HG03095 (cell line): ENCODE results near the gene CRYAA.
A peak's percentile ranks its signal among the peaks of the same experiment; 100 is the strongest.
"Not testable (repeated sequence)": the region's sequence is repeated elsewhere in the genome, so short reads cannot be mapped to it uniquely, and the experiment has no call there.

Experiments used
- ATAC-seq: cut with Tn5 transposase; IDR thresholded peaks from one replicate; pipeline ENCODE4 v1.9.1; 2021; ENCODE audit warnings: moderate library complexity; ENCODE audit not compliant: unreplicated experiment

CRYAA gene

DNA sequence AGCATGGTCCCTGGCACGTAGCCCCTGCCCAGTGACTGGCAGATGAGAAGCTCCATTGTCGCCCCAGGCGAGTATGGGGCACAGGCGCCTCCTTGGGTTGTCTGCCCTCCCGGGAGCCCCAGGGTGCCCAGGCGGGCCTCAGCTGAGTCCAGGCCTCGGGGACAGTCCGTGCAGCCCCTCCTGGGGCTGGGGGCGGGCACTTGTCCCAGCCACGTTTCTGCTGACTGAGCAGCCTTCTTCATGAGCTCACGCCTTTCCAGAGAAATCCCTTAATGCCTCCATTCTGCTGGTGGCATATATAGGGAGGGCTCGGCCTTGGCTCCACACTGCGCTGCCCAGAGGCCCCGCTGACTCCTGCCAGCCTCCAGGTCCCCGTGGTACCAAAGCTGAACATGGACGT is at the start of gene CRYAA:
CRYAA (plus strand) TSS at position 301 of the 400 bp plus-strand sequence; CDS start at position 393, 92 bp downstream.
- not testable (repeated sequence) for ATAC-seq

DNA sequence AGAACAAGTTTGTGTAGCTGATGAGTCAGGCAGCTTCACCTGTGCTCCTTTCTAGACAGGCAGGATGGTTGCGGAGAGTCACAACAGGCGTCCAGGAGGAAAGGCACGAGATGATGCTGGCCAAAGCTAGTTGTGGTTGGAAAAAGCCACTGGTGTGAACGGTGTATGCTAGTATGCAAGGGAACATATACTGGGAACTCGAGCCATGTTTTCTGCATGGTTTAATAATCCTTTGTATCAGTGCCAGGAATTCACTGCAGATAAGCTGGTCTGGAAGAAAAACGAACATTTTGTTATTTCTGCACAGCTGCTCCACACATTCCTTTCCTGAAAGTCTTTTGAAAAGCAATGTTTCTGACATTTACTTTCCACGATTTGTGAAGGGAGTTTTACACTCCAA is 38.7 kb upstream of the CRYAA start:
- ATAC-seq, result not testable (repeated sequence)

- not testable (repeated sequence) for ATAC-seq
Measured at GRCh38 chr21:43134520-43134919, 34.3 kb upstream of the CRYAA start.

DNA sequence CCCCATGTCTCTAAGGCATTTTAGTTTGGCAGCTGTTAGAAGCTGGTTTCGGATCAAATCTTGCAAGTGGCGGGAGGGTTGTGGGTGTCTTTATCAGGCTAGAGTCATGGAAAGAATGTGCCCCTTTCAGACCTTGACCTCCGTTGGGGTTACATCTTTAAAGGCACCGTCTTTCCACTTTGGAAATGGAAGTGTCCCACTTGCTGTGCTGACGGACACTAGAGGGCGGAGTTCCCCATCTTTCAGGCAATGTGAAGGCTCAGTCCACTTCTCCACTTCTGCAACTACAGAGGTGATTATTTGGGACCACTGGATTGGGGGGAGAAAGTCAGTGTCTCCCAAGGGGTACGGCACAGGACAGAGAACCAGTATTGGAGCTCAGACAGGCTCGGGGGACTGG is 29.9 kb upstream of the CRYAA start:
- not testable (repeated sequence) for ATAC-seq

GRCh38 chr21:43141407-43141806 is 27.4 kb upstream of the CRYAA start:
- ATAC-seq, result not testable (repeated sequence)

GRCh38 chr21:43146637-43147036 is 22.2 kb upstream of the CRYAA start:
- ATAC-seq, result not testable (repeated sequence)

- not testable (repeated sequence) for ATAC-seq
Measured at GRCh38 chr21:43147999-43148398, 20.8 kb upstream of the CRYAA start.

GRCh38 chr21:43149344-43149743 is 19.5 kb upstream of the CRYAA start:
- ATAC-seq, result not testable (repeated sequence)

- not testable (repeated sequence) for ATAC-seq
Measured at GRCh38 chr21:43153601-43154000, 15.2 kb upstream of the CRYAA start.

DNA sequence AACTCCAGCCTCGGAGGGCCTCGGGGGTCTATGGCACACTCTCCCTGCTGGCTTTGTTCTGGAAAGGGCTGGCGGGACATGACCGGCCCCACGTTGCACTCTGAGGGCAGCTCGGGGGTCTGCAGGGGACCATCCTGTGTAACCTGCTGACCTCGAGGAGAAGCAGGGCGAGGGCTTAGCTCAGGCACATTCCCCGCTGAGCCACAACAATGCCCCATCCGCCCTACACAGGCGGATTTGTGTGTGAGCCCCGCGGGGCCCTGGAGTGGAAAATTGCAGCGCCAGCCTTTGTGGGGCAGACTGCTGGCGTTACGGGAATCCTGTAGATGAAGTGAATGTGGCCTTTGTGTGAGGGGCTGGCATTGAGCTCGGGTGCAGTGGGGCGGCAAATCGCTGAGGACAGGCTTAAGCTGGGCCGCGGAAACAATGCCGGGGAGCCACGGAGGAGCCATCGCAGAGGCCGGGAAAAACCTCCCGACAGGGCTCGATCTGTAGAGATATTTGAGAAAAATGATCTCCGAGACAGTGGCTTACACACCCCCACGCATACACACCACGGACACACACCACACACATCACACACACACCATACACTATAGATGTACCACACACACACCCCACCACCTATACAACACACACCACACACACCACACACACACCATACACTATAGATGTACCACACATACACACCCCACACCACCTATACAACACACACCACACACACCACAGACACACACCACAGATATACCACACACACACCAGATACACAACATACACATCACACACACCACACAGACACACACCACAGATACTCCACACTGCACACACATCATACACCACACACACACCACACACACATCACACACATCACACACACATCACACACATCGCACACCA is 9.3 kb upstream of the CRYAA start:
- not testable (repeated sequence) for ATAC-seq

- ATAC-seq, result not testable (repeated sequence)
Measured at GRCh38 chr21:43161826-43162707, 6.7 kb upstream of the CRYAA start.

- ATAC-seq, result not testable (repeated sequence)
Measured at GRCh38 chr21:43162708-43163205, 6.1 kb upstream of the CRYAA start.

DNA sequence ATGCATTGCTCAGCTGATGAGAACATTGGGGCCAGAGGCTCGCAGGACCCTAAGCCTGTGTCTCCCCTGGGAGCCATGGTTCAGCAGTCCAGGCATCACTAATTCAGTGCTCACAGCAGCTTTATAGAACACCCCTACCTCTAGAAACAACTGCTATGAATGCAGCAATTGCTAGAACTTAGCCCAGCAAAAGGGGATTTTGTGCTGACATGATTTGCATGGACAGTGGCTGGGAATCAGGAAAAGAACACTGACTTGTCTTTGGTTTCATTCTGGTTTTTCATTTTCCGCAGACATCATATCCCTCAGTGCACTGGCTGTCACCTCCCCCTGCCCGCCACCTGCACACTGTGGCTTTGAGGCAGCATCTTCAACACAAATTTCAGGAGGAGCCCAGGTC is 4.0 kb upstream of the CRYAA start:
- ATAC-seq, result peak; percentile 50

GRCh38 chr21:43165734-43166133 is 3.1 kb upstream of the CRYAA start:
- ATAC-seq, result not testable (repeated sequence)

- ATAC-seq, result not testable (repeated sequence)
Measured at GRCh38 chr21:43169230-43169886, 550 bp downstream of the CRYAA start.

DNA sequence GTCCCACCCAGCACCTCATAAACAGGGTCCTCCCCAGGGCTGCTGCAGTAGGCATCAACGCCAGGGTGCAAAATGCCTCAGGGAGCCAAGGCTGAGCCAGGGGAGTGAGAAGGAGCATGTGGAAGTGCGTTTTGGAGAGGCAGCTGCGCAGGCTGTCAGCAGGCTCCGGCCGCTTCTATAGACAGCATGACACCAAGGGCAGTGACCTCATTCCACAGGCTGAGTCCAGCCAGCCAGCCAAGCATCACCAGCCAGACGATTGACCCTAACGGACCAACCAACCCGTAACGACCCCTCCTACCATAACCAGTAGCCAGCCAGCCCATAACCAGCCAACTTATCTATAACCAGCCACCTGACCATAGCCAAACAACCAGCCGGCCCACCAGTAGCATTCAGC is 1.1 kb downstream of the CRYAA start:
- not testable (repeated sequence) for ATAC-seq

DNA sequence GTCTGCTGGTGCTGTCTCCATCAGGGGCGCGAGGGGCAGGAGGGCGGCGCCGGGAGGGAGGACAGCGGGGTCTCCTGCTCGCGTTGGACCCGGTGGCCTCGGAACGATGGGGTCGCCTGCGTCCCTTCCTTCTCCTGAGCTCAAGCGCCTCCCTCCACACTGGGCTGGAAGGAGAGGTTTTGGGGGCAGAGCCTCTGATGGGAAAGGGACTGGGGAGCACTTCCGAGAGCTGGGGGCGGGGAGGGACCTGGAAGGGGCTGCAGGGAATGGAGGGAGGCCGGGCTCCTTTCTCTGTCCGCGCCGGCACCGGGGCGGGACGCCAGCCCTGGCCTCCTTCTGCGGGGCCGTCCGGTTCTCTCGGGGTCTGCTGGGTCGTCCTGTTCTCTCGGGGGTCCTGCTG is 4.0 kb downstream of the CRYAA start:
- ATAC-seq, result not testable (repeated sequence)

GRCh38 chr21:43173438-43173837 is 4.6 kb downstream of the CRYAA start:
- ATAC-seq, result not testable (repeated sequence)

- ATAC-seq, result not testable (repeated sequence)
Measured at GRCh38 chr21:43173930-43174329, 5.1 kb downstream of the CRYAA start.

GRCh38 chr21:43174998-43175397 is 6.2 kb downstream of the CRYAA start:
- not testable (repeated sequence) for ATAC-seq

- ATAC-seq, result not testable (repeated sequence)
Measured at GRCh38 chr21:43176621-43177020, 7.8 kb downstream of the CRYAA start.
